K562 (cell line): ENCODE data around the gene CCR9. TPM values are rescaled to one million over a fixed set of nuclear protein-coding genes. Genes with fewer than 3 reads are reported as not detected.

Experiments
- ARID3B ChIP-seq: fragments of 250-450 bp; sonication (Bioruptor Pico); IDR thresholded peaks from 2 replicates; pipeline ENCODE4 v1.4.0; 2020; ENCODE audit warnings: borderline replicate concordance
- EGR1 ChIP-seq: fragments of 450-650 bp; conservative IDR thresholded peaks from 2 replicates; pipeline ENCODE4 v1.6.1; 2017; ENCODE audit warnings: mild to moderate bottlenecking
- EP400 ChIP-seq: fragments of 450-650 bp; IDR thresholded peaks from 2 replicates; pipeline ENCODE4 v1.6.1; 2017; ENCODE audit warnings: antibody characterized with exemption, mild to moderate bottlenecking, moderate library complexity
- FOXK2 ChIP-seq, 2 experiments: fragments of 450-650 bp; IDR thresholded peaks in 1 of 2; conservative IDR thresholded peaks in 1 of 2; 2 replicates each; pipeline ENCODE4 v1.6.1; 2016; ENCODE audit warnings: low read depth in 2 of 2, mild to moderate bottlenecking in 1 of 2
- GMEB1 ChIP-seq: fragments of 250-450 bp; sonication (Bioruptor Pico); IDR thresholded peaks from 2 replicates; pipeline ENCODE4 v1.4.0; 2020; ENCODE audit warnings: mild to moderate bottlenecking
- IFI16 ChIP-seq: fragments of 250-450 bp; sonication (Bioruptor Pico); IDR thresholded peaks from 2 replicates; pipeline ENCODE4 v2.1.2; 2022; ENCODE audit warnings: mild to moderate bottlenecking, inconsistent platforms
- KLF10 ChIP-seq: fragments of 250-450 bp; sonication (Bioruptor Pico); IDR thresholded peaks from 2 replicates; pipeline ENCODE4 v1.6.1; 2021; ENCODE audit warnings: matching md5 sums
- LCOR ChIP-seq: sonication (generic); formaldehyde crosslinking; IDR thresholded peaks from 2 replicates; pipeline ENCODE4 v1.8.0; 2022; ENCODE audit warnings: mild to moderate bottlenecking, missing genetic modification reagents
- MAFG ChIP-seq: fragments of 450-650 bp; conservative IDR thresholded peaks from 2 replicates; pipeline ENCODE4 v1.6.1; 2016; ENCODE audit warnings: missing genetic modification characterization, missing compliant biosample characterization
- MGA ChIP-seq: fragments of 450-650 bp; IDR thresholded peaks from 2 replicates; pipeline ENCODE4 v1.6.1; 2016; ENCODE audit warnings: mild to moderate bottlenecking, moderate library complexity
- NFE2 ChIP-seq: IDR thresholded peaks from 2 replicates; pipeline ENCODE4 v1.6.1; 2014; ENCODE audit warnings: antibody characterized with exemption, low read depth
- ZBTB34 ChIP-seq: fragments of 250-450 bp; sonication (Bioruptor Pico); IDR thresholded peaks from 2 replicates; pipeline ENCODE4 v1.8.0; 2021; ENCODE audit warnings: mild to moderate bottlenecking, moderate library complexity
- ZNF316 ChIP-seq: fragments of 450-650 bp; IDR thresholded peaks from 2 replicates; pipeline ENCODE4 v1.6.1; 2016
- ZNF586 ChIP-seq: fragments of 450-650 bp; formaldehyde crosslinking; conservative IDR thresholded peaks from 2 replicates; pipeline ENCODE4 v1.4.0; 2020; ENCODE audit warnings: mild to moderate bottlenecking, moderate library complexity
- polyA plus RNA-seq, 8 experiments: library from polyadenylated mRNA; depleted of rRNA in 4 of 8; stranded (reverse) in 5 of 8; unstranded in 3 of 8; fragments of >200 nt; fragmentation: Nextera tagmentation in 2 of 8; fragmentation: Illumina TruSeq in 1 of 8; extraction: Ambion mirVana in 2 of 8; extraction: Trizol in 1 of 8; gene quantifications; 2 replicates each; pipeline versions ENCODE4 v1.2.1 to v1.2.3, GENCODE V29; 2011 to 2014; ENCODE audit warnings: inconsistent platforms in 1 of 8, missing spikeins in 1 of 8
- total RNA-seq, 7 experiments: library from RNA; depleted of rRNA in 6 of 7; stranded (reverse); fragments of >200 nt in 6 of 7; fragmentation: Illumina TruSeq in 2 of 7; extraction: Trizol in 2 of 7; gene quantifications; 2 replicates each; pipeline versions ENCODE4 v1.2.1 to v1.2.3, GENCODE V29; 2011 to 2021; ENCODE audit warnings: low replicate concordance in 1 of 7

CCR9 gene
- total and polyA plus RNA-seq, 9 of the 15 experiments (the other 6 are each of a cell fraction or from before 2014, with no cell fraction given), result not detected

GRCh38 chr3:45860481-45860880, 25.9 kb upstream of the CCR9 start (continued):
- TF ChIP-seq MGA (peak; percentile 94), EP400 (peak; percentile 35; the same call in 1 of the 2 replicates), ZNF316 (peak; percentile 50; the same call in 1 of the 2 replicates), EGR1 (no peak), MAFG (tag) (peak; percentile 49), FOXK2 (conservative IDR thresholded peaks at IDR 0.05 in 1 of 2, IDR thresholded peaks at IDR 0.05 in 1 of 2; ENCODE audit: low read depth in 2 of 2) (no peak), ARID3B (CRISPR knock-in tag) (no peak), ZNF586 (no peak), ZBTB34 (CRISPR knock-in tag) (no peak), KLF10 (no peak), LCOR (CRISPR knock-in tag) (no peak), GMEB1 (no peak), NFE2 (peak; percentile 54), IFI16 (no peak)
